Stimulated activated CD4-positive, alpha-beta T cell treated with anti-CD3 and anti-CD28 coated beads, Interleukin-1b, Interleukin-23, amount 100 ng/mL, for 24 hours (primary cell): ENCODE measurements around the gene SVOP.
"Not testable (repeated sequence)": the region's sequence is repeated elsewhere in the genome, so short reads cannot be mapped to it uniquely, and the experiment has no call there.

Experiments
- DNase-seq, 4 experiments: peaks; one replicate each; pipeline ENCODE4 v3.0.0-alpha.2; 2020; ENCODE audit warnings: low read depth in 4 of 4, low spot score in 1 of 4

The SVOP gene, protein sequence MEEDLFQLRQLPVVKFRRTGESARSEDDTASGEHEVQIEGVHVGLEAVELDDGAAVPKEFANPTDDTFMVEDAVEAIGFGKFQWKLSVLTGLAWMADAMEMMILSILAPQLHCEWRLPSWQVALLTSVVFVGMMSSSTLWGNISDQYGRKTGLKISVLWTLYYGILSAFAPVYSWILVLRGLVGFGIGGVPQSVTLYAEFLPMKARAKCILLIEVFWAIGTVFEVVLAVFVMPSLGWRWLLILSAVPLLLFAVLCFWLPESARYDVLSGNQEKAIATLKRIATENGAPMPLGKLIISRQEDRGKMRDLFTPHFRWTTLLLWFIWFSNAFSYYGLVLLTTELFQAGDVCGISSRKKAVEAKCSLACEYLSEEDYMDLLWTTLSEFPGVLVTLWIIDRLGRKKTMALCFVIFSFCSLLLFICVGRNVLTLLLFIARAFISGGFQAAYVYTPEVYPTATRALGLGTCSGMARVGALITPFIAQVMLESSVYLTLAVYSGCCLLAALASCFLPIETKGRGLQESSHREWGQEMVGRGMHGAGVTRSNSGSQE

DNA sequence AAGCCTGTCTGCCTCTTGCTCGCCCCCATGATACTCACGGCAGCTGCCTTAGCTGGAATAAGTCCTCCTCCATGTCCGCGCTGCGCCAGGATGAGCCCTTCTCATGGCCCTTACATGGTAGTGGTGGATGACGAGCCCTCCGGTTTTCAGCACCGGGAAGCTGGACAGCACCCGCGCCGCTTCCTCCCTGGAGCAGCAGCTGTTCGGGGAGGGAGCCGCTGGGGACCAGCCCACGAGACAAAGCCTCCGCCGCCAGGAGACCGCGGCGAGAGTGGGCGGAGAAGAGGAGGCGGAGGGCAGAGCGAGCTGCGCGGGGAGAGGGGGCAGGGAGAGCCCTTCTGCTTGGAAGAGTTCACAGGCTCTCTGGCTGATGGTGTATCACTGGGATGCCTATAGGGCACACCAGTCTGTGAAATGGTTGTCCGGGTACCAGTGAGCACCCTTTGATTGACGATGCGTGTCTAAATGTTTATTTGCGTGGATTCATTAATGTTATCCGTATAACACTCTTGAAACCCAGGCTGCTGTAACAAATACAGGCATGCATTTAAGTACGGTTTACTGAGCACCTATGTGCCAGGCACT, at the start of gene SVOP:
Gene SVOP (minus strand): TSS at position 273 of the 585 bp plus-strand sequence. CDS start 200 bp downstream, at position 73.
- DNase-seq, result peak in 2 of 4 experiments; percentile 2 to 16

DNA sequence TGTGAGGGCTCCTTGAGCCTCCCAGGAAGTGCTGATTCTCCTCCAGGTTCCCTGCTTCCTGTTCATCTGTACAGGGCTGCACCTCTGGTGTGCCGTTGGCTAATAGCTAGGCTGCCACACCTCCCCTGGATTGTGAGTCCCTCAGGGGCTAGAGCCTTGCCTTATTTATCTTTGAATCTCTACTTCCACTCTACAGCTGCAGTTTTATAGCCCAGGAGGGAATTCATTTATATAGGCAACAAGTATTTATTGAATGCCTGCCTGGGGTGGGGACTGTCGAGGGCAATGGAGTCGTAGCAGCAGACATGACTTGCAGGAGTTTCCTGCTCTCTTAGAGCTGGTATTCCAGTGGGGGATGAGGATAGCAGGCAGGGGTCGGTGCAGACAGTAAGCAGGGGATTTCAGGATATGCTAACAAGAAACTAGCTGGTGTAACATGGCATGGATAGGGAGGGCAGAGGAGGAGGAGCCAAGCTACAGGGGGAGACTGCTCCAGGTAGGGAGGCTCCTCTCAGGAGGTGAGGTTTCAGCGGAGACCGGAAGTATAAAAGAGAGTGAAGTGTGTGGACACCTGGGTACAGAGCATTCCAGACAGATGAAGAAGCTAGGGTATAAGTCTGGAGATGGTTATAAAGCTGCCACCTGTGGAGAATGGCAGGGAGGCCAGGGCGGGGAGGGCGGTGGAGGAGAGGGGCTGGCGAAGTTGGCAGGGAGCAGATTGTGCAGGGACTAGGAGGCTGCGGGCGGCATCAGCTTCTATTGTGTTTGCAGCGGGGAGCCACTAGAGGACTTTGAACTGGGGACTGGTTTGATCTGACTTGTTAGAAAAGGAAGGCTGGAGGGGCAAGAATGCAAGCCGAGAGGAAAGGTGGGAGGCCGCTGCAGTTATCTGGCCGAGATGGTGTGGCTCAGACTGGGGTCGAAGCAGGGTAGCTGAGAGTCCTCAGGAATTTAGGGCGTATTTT, 48.7 kb upstream of the SVOP start:
- DNase-seq, result no peak

DNA sequence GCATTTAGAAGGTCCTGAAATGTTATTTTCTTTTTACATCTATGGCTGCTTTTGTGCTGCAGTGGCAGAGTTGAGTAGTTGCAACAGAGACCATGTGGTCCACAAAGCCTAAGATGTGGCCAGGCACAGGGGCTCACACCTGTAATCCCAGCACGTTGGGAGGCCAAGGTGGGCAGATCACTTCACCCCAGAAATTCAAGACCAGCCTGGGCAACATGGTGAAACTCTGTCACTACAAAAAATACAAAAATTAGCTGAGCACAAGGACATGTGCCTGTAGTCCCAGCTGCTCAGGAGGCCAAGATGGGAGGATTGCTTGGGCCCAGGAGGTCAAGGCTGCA, 45.0 kb upstream of the SVOP start:
- no peak for DNase-seq

DNA sequence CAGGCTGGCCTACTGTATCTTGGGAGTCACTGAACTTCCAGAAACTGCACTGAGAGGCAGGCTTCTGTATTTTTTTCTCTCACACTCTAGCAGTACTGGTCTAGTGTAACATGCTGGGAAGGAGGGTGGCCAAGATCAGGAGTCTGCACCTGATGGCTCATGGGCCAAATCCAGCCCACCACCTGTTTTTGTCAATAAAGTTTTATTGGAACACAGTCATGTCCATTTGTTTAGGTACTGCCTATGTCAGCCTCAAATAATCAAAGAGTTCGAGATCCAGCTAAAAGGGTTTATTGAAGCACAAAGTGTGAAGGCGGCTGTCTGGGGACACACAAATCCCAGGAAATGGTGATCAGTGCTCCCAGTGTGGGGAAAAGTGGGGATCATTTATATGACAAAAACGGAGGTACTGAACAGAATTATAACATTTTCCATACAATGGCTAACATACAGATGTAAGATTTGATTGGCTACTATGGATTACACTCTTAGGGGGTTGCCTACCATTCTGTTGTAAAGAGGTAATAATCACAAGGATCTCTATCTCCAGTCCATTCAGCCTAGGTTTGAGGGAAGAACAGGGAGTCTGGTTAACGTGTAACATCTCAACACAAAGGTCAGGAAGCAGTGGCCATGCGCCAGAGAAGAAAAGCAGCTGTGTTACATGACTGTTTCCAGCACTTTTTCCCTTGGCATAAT, 44.4 kb upstream of the SVOP start:
- no peak for DNase-seq

DNA sequence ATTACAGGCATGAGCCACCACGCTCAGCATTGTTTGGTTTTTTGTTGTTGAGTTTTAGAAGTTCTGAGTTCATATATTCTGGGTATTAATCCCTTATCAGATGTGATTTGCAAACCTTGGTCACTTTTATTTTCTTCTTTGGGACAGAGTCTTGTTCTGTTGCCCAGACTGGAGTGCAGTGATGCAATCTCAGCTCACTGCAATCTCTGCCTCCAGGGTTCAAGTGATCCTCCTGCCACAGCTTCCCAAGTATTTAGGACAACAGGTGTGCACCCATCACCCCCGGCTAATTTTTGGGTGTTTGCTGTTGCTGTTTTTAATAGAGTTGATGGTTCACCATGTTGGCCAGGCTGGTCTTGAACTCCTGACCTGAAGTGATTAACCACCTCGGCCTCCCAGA, 43.3 kb upstream of the SVOP start:
- no peak for DNase-seq

DNA sequence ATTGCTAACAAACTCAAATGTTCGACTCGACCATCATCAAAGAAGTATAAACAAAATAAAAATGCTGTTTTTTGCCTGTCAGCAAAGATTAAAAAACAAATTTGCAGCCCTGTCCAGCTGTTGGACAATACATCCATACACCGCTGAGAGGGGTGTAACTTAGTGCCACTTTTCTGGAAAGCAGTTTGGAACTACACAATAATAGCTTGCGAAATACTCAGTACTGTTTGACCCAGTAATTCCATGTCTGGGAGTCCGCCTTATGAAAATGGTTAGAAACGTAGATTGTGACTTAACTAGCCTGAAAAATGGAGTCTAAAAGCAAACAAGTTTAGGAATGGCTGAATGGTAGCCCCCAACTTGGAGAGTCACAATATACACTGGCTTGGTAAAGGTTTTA, 37.9 kb upstream of the SVOP start:
- DNase-seq, result no peak

DNA sequence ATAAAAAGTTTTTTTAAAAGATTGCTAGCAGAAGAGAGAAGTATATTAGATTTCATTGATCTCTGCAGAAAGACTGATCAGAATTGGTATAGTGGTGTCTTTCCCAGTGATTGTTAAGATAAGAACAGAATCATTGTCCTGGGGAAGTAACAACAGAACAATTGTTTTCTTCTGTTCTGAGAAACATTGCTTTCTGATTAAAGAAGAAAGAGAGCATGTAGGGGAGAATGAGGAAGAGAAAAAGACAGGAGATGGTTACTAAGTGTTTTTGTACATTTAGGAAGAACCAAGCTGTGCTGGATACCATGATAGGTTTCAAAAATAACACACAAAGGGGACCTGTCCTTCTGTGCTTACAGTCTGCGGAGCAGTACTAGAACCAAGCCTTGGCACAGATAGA, 36.5 kb upstream of the SVOP start:
- no peak for DNase-seq

DNA sequence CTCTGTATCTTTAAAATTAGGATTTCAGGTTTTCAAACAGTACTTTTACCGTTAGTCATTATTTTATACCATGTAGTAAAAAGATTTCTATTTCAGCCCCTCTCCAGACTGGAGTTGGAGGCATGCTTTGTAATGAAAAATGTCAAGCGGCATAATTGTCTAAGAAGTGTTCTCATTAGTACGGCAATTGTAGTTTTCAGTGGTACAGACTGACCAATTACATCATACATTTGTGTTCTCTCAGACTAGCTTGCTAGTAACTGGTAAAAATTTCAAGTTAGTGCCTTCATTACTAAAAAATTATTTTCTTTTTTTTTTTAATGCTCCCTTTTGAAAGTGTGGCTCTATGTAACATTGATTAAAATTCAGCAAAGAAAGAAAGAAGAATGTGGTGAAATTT, 36.0 kb upstream of the SVOP start:
- DNase-seq, result no peak

DNA sequence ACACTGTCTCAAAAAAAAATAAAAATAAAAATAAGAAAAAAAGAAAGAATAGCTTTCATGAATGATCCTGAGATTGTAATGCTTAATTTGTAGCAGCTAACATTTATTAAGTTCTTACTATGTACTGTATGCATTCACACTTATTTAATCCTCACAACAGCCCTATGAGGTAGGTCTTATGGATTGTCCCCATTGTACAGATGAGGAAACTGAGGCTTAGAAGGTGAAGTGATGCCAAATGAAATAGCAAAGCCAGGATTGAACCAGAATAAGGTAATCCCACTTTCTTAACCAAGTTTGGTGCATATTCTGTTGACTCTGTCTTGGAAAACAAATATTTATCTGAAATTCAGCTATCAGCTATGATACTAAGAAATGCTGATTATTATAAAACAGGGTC, 33.7 kb upstream of the SVOP start:
- no peak for DNase-seq

DNA sequence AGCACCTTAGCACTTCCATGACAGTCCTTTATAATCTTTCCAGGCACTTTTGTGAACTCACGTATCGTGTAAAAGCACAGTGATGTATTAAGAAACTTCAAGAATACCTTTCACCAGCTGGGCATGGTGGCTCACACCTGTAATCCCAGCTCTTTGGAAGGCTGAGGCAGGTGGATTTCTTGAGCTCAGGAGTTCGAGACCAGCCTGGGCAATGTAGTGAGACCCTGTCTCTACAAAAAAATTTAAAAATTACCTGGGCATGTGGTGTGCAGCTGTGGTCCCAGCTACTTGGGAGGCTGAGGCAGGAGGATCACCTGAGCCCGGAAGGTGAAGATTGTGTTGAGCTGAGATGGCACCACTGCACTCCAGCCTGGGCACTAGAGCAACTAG, 33.3 kb upstream of the SVOP start:
- not testable (repeated sequence) for DNase-seq

DNA sequence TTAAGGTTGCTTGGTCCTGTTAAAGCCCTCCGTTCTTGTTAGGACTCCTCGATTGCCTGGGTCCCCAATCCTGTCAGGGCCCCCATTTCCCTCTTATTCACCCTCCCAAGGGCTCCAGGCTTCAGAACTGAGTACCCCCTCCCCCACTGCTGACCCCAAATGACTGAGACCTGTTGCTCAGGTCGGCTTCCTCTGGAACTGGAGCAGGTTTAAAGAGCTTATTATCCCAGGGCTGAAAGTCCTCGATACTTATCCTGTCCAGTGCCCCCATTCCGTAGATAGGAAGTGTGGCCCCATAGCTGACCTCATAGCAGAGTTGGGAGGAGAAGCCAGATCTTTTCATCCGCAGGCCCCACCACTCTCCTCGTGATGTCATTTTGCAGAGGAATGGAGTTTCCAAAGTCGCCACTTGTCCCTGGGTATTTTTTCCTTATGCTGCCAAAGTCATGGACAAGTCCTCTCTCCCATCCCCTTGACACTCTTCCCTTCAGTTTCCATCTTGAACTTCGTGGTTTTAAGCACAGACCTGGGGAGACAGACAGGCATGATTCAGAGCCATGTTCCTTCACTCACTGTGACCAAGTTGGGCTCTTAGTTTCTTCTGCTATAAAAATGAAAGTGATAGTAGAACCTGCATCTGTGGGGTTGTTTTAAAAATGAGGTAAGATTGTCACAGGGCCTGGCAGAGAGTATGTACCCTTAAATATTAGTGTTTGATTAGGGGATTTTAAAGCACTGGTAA, 32.7 kb upstream of the SVOP start:
- DNase-seq, result peak in 1 of 4 experiments; percentile 20

DNA sequence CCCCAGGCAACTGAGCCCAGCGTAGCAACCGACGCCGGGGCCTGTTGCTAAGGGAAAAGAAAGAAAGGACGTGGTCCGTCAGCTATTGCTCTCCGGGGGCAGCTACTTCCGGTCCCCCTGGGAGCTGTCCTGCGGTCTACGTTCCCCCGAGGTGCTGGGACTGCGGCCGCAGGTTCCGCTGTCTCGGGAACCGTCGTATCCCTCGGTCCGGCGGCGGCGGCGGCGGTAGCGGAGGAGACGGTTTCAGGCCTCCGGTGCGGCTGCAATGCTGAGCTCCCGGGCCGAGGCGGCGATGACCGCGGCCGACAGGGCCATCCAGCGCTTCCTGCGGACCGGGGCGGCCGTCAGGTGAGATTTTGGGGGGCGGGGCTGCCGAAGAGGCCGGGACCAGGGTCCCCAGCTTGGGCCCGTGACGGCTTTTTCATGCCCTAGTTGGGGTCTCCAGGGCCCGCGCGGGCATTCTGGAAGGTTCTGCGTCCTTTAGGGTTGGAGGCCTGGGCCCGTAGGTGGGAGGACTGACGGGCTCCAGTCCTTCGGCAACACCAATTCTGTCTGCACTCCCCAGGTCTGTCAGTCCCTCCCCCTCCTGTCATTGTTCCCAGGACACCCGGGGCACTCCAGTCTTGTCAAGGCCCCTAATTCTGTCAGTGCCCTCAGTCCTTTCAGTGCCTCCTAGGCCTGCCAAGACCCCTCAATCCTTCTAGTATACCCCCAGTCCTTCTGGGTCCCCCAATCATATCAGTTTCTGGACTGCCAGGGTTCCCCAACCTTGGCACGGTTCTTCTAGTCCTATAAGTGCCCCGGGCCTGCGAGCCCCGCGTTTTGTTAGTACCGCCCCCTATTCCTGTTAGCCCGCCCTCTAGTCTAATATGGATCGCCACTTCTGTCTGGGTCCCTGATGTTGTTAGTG, 31.8 kb upstream of the SVOP start, which contains the start of gene USP30:
Gene USP30 (plus strand): TSS at position 163 of the 910 bp plus-strand sequence. CDS start 103 bp downstream, at position 266.
- DNase-seq, result peak; percentile 65 to 75 (median 72)

DNA sequence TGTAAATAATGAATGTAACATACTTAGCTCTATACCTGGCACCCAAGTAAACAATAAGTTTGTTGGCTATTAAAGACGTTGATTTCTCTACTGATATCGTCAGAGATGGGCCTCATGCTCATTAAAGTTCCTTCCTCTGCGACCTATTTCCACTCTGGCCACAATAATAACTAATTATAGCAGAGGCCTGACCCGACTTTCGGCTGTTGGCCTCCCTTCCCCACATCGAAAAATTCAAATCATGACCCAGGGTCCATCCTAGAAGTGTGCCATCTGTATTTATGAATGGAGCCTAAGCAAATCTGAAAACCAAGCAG, 31.2 kb upstream of the SVOP start:
- no peak for DNase-seq

DNA sequence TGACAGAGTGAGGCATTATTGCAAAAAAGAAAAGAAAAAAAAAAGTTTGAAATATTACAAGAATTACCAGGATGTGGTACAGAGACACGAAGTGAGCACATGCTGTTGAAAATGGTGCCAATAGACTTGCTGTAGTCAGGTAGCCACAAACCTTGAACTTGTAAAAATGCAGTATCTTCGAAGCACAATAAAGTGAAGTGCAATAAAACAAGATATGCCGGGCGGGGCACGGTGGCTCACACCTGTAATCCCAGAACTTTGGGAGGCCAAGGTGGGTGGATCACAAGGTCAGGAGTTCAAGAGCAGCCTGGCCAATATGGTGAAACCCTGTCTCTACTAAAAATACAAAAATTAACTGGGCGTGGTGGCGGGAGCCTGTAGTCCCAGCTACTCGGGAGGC, 28.9 kb upstream of the SVOP start:
- DNase-seq, result not testable (repeated sequence)

DNA sequence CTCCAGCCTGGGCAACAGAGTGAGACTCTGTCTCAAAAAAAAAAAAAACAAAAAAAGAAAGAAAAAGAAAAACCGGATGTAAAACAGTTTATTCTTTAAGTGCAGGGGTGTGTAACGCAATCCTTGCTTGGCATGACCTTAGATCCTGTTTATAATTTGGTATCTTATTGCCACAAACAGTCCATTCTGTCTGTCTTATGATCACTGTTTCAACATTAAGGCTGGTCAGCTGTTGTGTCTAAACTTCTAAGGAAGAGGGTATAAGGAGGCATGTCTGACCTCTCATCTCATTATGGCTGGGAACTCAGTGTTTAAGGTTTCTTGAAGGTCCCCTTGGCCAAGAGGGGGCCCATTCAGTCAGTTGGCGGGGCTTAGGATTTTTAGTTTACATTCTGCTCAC, 27.8 kb upstream of the SVOP start:
- not testable (repeated sequence) for DNase-seq

DNA sequence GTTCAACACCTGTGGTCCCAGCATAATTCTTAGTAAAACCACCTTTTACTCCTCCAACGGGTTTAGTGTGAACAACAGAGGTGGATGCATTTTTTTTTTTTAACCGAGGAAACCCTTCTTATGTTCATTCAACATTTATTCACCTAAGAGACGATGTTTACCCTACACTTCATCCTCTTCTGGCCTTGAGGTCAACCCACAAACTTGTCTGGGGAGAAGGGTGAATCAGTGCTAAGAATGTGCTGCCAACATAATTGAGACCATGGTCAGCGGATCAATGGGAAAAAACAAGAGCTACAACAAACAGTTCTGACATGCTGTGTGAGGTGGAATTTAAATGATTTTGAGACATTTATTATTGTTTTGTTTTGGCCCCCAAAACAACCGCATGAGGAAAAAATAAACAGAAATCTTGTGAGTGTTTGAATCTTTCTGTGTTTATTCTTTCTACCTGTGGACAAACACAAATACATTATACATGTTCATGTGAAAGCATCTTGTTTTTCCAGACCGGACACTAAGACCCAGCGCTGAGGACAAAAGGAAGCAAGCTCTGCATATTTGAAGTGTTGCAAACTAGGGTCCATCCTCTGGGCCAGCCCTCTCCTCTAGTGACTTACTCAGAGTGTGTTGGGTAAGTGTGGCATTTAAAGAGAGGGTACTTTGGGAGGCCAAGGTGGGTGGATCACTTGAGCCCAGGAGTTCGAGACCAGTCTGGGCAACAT, 26.4 kb upstream of the SVOP start:
- DNase-seq, result no peak

DNA sequence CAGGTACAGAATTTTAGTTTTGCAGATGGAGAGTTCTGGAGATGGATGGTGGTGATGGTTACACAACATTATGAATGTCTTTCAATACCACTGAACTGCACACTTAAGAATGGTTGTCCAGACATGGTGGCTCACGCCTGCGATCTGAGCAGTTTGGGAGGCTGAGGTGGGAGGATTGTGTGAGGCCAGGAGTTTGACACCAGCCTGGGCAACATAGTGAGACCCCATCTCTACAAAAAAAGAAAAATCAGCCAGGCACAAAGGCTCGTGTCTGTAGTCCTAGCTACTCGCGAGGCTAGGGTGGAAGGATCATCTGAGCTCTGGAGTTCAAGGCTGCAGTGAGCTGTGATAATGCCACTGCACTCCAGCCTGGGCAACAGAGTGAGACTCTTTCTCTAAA, 23.4 kb upstream of the SVOP start:
- DNase-seq, result no peak

DNA sequence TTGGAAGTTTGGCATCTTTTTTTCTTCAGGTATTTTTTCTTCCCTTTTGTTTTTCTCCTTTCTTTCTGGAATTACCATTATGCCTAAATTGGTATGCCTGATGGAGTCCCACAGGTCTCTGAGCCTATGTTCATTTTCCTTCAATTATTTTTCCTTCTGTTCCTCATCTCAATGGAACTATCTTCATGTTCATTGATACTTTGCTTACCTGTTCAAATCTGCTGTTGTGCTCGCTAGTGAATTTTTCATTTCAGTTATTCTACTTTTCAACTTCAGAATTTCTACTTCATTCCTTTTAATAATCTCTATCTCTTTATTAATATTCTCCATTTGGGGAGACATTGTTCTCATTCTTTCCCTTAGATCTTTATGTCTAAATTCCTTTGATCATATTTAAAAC, 16.1 kb upstream of the SVOP start:
- DNase-seq, result no peak
